Osteocyte (in vitro differentiated cells): Measurements from ENCODE around the gene ACLY. TPM values are rescaled to one million over a fixed set of nuclear protein-coding genes. Genes with fewer than 3 reads are reported as not detected.

ENCODE experiments used
- DNase-seq: peaks from one replicate; pipeline ENCODE4 v3.0.0; 2021; ENCODE audit warnings: mixed read lengths; ENCODE audit not compliant: unreplicated experiment; ENCODE audit errors: extremely low spot score
- H3K27ac Mint-ChIP-seq: one replicate; pipeline ENCODE4 v1.8.0; 2021; ENCODE audit warnings: mild to moderate bottlenecking, mixed read lengths; ENCODE audit not compliant: unreplicated experiment
- H3K27me3 Mint-ChIP-seq: one replicate; pipeline ENCODE4 v1.8.0; 2021; ENCODE audit warnings: mixed read lengths; ENCODE audit not compliant: unreplicated experiment
- H3K36me3 Mint-ChIP-seq: one replicate; pipeline ENCODE4 v1.8.0; 2021; ENCODE audit warnings: mixed read lengths; ENCODE audit not compliant: unreplicated experiment
- H3K4me1 Mint-ChIP-seq: one replicate; pipeline ENCODE4 v1.8.0; 2021; ENCODE audit warnings: mixed read lengths; ENCODE audit not compliant: unreplicated experiment
- H3K4me3 Mint-ChIP-seq: one replicate; pipeline ENCODE4 v1.8.0; 2021; ENCODE audit warnings: mild to moderate bottlenecking, moderate library complexity, mixed read lengths; ENCODE audit not compliant: unreplicated experiment
- H3K9me3 Mint-ChIP-seq: one replicate; pipeline ENCODE4 v1.8.0; 2021; ENCODE audit warnings: mixed read lengths; ENCODE audit not compliant: unreplicated experiment
- total RNA-seq: library from RNA; stranded (reverse); gene quantifications from 2 replicates; pipeline ENCODE4 v1.2.1, GENCODE V29; 2021
- TF ChIP-seq, protein P1 (sequence below): fragments of 200-600 bp; sonication (generic); IDR thresholded peaks from 2 replicates; pipeline ENCODE4 v1.5.0; 2021; ENCODE audit warnings: antibody characterized with exemption, mild to moderate bottlenecking, moderate library complexity

Gene ACLY
- total RNA-seq, 1 donor from 2014 or later, result 141 TPM

- Mint-ChIP-seq H3K4me1 (peaks cover 35% of the 10 kb centered on the region), H3K27me3 (no peaks in the 10 kb centered on the region), H3K27ac (peak overlapping the region; percentile 63), H3K36me3 (peaks cover 10% of the 10 kb centered on the region), H3K4me3 (peak overlapping the region; percentile 79), H3K9me3 (no peaks in the 10 kb centered on the region)
- TF ChIP-seq, protein P1, sequence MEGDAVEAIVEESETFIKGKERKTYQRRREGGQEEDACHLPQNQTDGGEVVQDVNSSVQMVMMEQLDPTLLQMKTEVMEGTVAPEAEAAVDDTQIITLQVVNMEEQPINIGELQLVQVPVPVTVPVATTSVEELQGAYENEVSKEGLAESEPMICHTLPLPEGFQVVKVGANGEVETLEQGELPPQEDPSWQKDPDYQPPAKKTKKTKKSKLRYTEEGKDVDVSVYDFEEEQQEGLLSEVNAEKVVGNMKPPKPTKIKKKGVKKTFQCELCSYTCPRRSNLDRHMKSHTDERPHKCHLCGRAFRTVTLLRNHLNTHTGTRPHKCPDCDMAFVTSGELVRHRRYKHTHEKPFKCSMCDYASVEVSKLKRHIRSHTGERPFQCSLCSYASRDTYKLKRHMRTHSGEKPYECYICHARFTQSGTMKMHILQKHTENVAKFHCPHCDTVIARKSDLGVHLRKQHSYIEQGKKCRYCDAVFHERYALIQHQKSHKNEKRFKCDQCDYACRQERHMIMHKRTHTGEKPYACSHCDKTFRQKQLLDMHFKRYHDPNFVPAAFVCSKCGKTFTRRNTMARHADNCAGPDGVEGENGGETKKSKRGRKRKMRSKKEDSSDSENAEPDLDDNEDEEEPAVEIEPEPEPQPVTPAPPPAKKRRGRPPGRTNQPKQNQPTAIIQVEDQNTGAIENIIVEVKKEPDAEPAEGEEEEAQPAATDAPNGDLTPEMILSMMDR, result no peak
- DNase-seq, result no peak
Measured at GRCh38 chr17:41965694-41966462, 47.1 kb upstream of the ACLY start.

DNA sequence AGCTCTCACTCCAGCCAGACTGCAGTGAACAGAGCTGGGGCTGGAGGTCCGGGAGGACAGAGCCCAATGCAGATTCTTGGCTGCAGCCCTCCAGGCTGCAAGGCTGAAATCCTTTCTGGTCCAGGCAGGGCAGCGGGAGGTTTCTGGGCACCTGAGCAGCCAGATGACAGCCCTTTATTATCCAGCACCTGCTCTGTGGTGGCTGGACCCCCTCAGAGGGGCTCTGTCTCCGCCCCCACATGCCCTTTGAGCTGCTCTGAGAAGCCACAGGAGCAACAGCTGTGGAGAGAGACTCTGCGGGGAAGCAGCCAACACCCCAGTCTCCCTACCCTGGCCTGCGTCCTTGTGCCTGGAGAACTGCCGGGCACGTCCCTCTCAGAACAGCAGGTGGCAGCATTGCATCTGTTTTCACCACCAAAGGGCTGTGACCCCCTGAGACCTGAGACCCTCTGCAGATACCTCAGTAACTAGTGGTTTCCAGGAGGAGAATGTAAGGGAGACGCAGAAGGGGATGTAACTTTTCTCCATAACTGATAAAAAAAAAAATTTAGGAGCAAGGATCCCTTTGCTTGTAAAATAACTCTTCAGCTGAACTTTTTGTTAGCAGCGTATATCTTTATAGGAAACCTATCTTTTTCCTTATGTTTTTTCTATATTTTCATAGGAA lies 44.1 kb upstream of the ACLY start:
- H3K4me3 Mint-ChIP-seq, result no peak overlapping the region
- H3K36me3 Mint-ChIP-seq, result peaks cover 3% of the 10 kb centered on the region
- DNase-seq, result peak; percentile 89
- TF ChIP-seq, protein P1, result peak; percentile 93
- no peaks in the 10 kb centered on the region for H3K9me3 Mint-ChIP-seq
- no peaks in the 10 kb centered on the region for H3K27me3 Mint-ChIP-seq
- no peak overlapping the region for H3K27ac Mint-ChIP-seq
- H3K4me1 Mint-ChIP-seq, result peaks cover 37% of the 10 kb centered on the region

- H3K9me3 Mint-ChIP-seq, result no peaks in the 10 kb centered on the region
- no peaks in the 10 kb centered on the region for H3K36me3 Mint-ChIP-seq
- TF ChIP-seq, protein P1, result no peak
- peaks cover 36% of the 10 kb centered on the region for H3K4me1 Mint-ChIP-seq
- H3K27me3 Mint-ChIP-seq, result no peaks in the 10 kb centered on the region
- no peak overlapping the region for H3K27ac Mint-ChIP-seq
- DNase-seq, result no peak
- no peak overlapping the region for H3K4me3 Mint-ChIP-seq
Measured at GRCh38 chr17:41962111-41962510, 43.4 kb upstream of the ACLY start.

DNA sequence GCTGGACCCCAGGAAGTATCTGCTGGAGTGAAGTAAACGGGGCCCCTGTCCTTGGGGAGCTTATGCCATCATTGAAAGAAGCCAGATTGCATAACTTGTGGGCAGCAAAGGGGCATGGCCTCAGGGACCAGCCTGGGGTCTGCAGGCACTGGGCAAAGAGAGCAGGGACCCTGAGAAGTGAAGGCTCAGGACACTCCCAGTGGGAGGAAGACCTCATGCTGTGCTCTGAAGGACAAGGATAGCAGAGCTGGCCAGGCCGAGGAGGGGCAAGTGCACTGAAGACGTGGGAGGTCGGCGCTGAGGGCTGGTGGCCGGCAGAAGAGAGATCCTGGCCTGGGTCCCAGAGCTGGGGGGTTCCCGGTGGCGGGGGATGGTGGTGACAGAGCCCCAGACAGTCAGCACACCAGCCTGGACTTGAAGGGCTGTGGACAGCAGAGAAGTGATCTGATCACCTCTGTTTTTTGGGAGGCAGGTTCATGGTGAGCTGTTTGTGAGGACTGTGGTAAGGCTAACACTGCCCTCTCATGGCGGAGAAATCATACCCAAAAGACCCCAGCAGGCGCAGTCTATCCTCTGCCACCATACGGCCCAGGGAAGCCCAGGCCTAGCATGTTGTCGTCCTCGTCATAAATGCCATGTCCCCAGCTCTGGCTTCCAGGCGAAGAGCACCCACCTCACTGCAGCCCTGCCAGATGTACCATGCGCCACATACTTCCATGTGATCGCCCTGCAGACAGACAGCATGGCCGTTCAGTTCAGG lies 40.8 kb upstream of the ACLY start:
- Mint-ChIP-seq H3K27me3 (no peaks in the 10 kb centered on the region), H3K27ac (peak overlapping the region; percentile 65), H3K36me3 (no peaks in the 10 kb centered on the region), H3K9me3 (no peaks in the 10 kb centered on the region), H3K4me1 (peaks cover 27% of the 10 kb centered on the region), H3K4me3 (no peak overlapping the region)
- DNase-seq, result no peak
- TF ChIP-seq, protein P1, result peak; percentile 61

DNA sequence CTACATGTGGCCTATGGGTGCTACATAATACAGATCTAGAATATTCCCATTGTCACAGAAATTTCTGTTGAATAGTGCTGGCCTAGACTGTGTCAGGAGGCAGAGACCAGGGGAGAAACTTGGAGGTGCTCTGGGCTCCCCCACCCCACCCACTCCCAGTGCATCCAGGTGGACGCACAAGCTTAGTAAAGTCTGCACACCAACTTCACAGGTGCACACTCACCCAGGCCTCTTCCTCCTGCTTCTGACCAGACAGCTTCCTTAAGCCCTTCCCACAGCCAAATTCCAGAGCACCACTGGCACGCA lies 40.2 kb upstream of the ACLY start:
- H3K27ac Mint-ChIP-seq, result peak overlapping the region; percentile 65
- no peaks in the 10 kb centered on the region for H3K36me3 Mint-ChIP-seq
- H3K27me3 Mint-ChIP-seq, result no peaks in the 10 kb centered on the region
- no peaks in the 10 kb centered on the region for H3K9me3 Mint-ChIP-seq
- TF ChIP-seq, protein P1, result no peak
- no peak for DNase-seq
- H3K4me3 Mint-ChIP-seq, result no peak overlapping the region
- peaks cover 27% of the 10 kb centered on the region for H3K4me1 Mint-ChIP-seq
